CMK (cell line): ENCODE measurements around the gene HMX1.

Source experiments
- DNase-seq: peaks from one replicate; pipeline ENCODE4 v3.0.0-alpha.2; 2010; ENCODE audit warnings: low read depth

The HMX1 gene

DNA sequence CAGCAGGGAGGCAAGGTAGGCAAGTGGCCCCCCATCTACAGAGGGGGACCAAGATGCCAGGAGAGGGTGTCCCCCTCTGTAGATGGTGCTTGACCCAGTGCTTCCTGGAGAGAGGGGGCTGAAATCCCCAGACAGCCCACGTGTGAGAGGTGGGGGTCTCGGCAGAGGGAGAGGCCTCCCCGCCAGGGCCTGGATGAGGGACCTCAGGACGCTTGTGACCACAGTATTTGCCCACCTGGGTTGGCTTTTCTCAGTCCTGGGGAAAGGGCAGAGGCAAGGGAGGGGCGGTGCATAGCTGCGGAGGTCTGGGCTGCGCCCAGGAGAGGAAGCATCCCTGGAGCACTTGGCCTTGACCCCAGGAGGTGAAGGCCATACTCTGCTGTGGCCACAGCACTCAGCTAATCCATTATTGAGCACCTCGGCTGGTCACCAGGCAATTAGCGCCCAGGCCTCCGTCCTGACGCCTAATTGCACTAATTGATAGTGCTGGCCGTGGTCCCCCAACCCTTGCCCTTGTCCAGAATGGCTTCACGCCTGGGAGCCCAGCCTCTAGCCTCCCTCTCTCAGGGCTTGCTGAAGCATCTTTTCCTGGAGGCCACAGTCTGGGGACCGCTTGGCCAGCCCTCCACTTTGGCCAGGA is 30.7 kb downstream of the HMX1 start:
- no peak for DNase-seq

DNA sequence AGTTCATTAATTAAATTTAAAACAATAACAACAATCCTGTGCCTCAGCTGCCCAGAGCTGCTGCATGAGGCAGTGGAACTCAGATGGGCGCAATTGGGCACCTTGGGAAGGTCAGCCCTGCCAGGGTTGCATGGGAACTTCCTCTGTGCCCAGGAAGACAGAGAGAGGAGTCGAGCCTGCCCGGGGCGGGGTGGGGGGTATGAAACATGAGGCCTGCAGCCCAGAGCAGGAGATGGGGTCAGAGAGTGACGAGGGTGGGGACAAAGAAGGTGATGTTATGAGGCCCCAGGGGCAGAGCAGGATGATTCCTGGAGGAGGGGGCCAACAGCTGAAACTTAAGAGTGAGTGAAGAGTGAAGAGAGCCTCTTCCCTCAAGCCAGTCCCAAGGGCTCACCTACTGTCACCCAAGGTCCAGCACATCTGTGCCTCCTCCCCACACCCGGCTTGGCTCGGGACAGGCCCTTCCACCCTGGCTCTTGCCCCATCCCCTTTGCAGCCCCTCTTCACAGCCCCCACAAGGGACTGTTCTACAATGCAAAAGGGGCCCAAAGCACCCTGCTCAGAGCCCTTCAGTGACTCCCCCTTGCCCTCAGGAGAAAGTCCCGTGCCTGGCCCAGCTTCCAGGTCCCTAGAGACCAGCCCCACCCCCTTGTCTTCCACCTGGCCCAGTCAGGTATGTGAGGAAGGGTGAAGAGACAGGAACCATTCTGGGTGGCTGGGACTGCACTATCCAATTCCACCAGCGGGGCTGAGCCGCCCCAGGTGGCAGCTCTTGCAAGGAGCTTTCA is 31.4 kb downstream of the HMX1 start:
- DNase-seq = no peak

DNA sequence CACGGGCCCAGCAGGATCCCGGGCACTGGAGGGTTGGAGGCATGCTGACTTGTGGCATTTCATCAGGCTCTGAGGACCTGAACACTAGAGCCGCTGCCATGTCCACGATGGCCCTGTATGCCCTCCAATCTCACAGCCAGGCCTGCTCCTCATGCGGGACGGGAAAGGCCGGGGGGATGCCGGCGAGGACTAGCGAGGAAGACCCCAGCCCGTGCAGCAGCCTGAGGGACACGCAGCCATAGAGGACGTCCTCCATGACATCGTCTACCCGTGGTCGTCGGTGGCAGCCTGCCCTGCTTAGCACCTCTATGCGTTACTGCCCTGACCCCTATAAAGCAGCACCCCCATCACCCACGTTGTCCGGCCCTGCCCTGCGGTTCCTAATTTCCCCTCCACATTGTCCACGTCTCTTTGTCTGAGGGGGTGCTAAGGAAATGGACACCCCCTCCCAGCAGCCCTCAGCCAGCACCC is 32.6 kb downstream of the HMX1 start:
- DNase-seq = no peak

DNA sequence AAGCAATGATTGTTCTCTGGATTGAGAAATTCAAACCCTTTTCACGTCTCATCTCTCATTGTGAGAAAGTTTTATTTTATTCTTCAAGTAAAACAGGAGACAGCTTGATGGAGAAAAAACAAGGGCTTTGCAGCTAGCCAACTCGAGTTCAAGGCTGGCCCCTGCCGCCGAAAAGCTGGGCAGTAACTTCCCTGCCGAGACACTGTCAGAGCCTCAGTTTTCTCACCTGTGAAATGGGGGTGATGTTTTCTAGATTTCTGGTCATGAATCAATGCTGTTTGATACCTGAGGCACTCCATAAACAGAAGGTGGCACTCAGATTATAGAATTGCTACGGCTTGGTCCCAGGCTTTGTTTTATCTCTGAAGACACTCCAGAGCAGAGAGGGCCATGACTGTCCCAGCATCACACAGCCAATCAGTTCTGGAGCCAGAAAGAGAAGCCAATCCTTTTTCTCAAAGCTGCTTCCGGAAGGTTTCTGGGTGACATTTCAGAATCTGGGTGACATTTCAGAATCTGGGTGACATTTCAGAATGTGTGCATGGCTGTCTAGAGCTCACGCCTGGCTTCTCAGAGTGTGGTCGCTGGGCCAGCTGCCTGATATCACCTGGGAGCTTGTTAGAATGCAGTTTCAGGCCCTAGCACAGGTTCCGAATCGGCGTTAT is 33.2 kb downstream of the HMX1 start:
- no peak for DNase-seq

DNA sequence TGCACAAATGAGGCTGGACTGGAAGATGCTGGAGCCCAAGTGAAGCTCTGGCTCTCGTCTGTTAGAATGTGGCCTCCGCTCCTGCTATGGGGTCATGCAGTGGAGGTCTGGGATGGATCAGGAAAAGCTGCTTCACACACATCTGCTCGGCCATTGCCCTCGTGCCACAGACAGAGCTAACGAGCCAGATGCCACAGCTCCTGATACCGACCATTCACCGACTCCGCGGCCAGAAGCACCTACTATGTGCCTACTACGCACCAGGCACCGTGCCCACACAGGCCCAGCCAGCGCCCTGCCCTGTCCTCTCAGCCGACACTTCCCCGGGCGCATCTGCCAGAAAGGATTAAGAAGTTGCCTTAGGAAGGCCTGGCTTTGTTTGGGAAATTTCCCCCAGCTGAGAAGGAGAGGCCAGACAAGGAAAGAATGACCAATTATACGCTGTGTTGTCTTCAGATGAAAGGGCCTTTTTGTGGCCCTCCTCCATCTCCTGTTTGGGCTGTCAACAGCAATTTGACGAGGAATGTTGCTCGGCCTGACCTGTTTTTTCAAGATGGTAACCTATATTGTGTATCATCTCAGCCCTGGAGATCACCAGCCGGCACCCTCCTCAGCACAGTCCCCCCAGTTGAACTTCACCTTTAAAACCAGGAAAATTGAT is 34.3 kb downstream of the HMX1 start:
- DNase-seq = no peak

DNA sequence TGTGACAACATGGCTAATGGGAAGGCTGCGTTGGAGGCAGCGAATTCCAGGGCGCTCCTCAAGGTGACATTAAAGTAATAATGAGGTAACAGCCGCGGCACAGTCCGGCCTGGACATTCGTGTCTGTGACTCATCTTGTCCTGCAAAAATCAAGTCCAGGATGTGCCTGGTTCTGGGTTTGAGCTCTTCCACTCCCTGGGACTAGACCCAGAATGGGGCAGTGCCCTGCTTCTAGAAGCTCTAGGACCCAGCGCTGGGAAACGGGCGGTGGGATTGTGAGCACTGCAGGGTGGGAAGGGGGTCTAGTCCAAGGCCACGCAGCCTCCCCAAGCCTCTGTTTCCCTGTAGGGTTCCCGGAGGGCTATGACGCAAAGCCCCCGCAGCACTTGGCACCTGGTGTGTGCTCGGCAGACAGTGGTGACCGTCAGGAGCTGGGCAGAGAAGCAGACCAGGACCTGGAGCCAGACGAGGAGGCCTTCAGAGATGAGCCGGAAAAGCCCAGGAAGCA is 34.9 kb downstream of the HMX1 start:
- no peak for DNase-seq

DNA sequence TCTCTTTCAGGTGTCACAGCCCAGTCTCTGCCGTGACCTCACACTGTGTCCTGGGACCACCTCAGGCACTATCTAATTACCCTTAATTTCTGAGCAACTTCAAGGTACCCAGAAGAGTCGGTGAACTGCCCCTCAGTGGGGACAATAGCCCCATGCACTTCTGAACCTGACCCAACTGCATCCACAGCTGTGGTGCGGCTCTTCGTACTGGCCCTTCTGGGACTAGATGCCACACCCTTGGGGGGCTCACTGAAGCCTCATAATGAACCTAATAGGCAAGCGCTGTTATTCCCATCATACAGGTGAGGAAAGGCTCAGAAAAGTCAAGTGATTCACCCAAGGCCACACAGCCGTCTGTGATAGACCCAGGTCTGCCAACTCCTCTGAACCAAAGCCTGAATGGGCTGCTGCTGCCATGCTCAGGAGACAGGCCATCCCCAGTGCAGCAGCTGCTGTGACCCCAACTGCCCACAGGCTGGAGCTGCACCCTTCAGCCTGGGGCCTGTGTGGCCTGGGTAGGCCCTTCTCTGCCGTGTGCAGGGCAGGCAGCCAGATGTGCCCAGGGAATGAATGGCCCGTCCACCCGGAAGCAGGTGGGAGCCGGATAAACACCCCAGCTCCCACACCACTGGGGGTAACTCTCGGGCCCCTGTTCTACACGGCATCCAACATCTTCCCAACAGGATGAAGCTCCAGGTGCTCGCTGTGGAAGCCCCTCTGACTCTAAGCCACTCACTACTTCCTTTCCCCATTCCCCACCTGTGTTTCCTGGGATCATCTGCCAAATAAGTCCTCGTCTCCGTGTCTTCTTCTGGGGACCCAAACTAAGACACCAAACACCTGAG is 35.9 kb downstream of the HMX1 start:
- no peak for DNase-seq

DNA sequence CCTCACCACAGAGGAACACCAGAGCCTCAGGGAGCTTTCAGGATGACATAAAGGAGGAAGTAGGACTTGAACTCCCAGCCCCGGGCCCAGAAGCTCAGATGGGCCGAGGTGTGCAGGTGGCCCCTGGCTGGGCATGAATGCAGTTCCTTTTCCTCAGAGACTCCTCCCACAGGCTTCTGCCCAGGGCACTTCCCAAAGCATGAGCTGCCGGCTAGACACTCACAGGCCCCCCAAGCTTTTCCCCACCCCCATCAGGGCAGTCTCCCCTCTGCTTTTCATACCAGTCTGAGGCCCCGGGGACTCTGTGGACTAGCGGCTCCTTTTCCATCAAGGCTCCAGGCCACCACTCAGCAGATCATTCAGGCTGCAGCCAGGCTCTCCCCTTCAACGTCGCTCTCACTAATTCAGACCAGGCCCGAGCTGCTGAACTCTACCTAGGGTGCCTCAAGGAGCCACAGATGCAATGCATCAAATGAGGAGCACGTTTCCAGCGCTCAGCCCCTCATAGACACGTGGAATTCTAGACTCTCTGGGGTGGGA is 36.9 kb downstream of the HMX1 start:
- DNase-seq = no peak

DNA sequence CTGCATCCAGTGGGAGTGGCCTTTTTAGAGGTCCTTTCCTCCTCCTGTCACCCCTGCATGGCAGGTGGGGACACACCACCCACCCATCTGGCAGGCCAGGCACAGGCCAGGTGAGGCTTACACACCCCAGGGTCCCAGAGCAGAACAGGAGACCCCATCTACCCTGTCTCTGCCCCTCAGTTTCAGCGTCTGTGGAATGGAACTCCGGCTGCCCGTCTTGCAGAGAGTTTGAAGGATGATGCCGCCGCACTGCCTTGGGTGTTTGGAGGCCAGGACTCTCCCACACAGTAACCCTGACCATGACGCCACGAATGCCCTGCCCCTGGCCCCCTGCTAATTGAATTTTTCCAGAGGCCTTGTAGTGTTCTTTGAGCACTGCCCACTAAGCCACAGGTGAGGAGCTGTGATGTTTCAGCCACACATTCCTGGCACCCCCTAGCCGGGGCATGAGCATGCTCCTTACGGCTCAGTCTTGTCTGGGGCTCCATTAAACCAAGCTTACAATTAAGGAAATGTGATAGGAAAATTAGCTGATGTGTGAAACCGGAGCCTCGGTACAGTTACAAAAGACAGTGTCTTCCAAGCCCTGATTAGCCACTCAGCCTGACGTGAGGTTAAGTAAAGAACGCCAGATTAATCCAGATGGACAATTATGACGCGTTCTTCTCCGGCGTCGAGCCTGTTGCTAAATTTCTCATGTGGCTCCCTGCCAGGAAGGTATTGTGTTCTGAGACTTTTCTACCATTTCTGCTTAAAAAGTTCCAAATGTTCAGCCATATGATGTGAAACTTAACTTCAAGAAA is 39.3 kb downstream of the HMX1 start:
- DNase-seq = no peak

DNA sequence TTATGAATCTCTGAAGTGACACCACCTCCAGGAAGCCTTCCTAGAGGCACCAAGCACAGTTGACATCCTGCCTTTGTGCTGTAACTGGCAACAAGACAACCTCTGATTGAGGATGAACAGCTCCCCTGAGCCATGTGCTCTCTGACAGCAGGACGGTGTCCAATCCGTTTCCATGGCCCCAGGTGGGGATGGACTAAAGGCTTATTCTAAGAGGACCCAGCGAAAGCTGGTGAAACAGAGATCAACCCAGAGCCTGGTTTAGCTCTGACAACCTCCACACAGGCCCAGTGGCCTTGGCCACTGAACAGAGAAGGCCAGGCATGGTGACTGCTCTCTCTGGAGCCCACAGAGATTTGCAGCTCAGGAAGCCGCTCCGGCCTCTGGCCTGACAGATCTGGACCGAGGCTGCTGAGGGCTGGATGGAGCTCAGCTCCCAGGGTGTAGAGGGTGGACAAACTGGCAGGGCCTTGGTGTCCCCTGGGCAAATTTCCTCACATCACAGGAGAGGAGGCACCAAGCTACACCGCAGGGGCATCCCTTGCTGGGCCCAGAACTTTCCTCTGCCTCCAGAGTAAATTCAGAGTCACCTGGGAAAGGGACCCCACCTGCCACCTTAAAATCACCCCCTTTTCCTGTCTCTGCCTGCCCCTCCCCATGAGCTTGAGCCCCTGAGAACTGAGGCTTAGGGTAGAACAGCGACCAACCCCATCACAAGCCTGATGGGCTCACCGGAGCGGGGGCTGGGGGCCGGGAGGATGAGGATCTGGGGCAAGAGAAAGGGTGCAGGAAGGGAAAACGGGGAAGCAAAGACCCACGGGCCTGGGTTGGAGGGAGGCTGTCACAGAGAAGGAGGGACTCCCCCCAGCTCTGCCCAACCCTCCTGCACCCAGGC is 40.2 kb downstream of the HMX1 start:
- no peak for DNase-seq

DNA sequence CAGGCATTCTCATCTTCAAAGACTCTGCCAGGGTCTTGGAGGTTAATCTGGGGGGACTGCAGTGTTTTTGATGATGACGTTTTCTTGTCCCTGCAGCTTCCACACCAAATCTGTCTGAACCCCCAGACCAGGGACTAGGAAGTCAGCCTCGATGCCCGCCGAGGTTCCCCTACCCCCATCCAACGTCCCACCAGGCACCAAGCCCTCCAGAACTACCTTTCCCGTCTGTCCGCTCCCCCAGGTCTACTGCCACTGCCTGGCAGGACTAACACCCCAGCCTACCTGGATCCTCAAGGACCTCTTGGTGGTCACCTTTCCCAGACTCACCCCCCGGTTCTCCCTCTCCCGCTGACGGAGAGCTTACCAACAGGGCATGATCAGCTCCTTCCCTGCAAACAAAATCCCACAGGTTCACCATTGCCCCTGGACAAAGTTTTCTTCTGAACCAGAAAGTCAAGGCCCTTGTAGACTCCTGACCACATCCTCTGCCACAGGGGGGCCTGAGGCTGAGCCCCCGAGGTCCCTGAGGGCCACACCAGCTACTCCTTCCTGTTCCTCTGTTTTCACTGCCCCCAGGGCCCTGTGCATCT is 40.9 kb downstream of the HMX1 start:
- no peak for DNase-seq

DNA sequence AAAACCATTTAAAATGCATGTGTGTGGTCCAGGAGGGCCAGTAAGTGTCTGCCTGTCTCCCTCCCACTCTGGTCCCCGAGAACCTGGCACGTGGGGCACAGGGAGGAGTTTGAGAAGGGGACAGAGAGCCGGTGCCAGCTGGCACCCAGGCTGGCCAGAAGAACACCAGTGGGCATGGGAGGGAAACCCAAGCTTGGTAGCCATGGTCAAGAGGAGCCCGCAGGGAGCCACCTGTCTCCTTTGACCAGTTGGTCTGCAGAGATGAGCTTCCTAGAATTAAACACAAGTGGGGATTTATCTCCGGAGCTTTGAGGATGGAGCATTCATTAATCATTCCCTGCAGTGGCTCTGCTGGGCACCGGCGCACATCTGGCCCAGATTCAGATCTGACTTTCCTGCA is 41.6 kb downstream of the HMX1 start:
- DNase-seq = no peak

DNA sequence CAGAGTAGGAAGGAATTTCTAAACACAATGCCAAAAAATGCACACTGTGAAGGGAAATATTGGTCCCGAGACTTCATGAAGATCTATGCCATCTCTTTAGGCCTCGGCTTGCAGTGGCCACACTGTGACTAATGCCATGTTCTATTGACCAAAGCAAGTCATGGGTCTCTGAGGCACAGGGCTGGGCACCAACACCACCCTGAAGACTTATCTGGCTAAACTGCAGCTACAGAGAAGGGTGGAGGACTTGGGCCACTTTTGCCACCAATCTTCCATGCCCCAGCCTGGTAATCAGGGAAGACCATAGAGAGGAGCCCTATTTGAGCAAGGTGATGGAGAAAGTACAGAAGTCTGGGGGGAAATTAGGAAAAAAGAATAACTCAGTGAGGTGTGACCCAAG is 42.1 kb downstream of the HMX1 start:
- DNase-seq = no peak

DNA sequence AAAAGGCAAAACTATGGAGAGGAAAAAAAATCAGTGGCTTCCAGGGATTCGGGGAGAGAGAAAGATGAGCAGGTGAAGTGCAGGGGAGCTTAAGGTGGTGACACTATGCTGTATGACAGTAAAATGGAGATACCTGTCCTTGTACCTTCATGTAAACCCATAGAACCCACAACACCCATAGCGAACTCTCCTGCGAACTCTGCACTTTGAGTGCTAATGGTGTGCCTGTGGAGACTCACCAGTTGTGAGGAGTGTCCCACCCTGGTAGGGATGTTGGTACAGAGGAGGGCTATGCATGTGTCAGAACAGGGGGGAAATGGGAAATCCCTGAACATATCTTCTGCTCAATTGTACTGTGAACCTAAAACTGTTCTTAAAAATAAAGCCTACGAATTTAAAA is 42.8 kb downstream of the HMX1 start:
- DNase-seq = no peak

DNA sequence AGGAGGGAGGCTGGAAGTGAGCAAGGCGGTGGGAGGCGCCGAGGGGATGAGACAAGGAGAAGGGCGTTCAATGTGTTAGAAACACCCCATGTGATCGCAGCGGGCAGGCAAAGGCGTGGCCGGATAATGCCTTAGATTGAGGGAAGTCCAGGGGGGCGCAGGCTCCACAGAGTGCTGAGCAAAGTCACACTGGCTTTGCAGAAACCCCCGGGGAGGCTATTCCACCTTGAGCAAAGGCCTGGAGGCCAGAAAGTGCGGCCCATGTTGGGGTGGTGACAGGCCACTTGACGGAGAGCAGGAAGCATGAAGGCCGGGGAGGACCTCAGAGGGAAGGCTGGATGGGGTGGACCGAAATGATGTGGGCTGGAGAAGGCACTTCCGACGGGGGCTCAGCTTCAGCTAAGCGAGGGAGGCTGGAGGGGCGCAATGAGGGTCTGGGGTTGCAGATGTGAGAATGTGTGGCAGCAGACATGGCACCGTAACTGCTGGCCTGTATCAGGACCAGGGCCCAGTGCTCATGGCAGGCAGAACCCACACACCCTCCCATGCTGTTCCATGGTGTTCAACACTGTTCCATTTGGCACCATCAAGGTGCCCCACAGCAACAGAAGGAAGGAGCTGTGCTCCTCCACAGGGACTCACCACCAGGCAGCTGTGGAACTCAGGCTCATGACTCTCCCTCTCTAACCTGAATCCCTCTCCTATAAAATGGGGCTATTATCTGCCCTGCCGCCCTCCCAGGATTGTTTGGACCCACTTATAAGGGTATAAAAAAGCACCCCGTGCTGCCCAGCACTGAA is 50.3 kb downstream of the HMX1 start:
- no peak for DNase-seq

DNA sequence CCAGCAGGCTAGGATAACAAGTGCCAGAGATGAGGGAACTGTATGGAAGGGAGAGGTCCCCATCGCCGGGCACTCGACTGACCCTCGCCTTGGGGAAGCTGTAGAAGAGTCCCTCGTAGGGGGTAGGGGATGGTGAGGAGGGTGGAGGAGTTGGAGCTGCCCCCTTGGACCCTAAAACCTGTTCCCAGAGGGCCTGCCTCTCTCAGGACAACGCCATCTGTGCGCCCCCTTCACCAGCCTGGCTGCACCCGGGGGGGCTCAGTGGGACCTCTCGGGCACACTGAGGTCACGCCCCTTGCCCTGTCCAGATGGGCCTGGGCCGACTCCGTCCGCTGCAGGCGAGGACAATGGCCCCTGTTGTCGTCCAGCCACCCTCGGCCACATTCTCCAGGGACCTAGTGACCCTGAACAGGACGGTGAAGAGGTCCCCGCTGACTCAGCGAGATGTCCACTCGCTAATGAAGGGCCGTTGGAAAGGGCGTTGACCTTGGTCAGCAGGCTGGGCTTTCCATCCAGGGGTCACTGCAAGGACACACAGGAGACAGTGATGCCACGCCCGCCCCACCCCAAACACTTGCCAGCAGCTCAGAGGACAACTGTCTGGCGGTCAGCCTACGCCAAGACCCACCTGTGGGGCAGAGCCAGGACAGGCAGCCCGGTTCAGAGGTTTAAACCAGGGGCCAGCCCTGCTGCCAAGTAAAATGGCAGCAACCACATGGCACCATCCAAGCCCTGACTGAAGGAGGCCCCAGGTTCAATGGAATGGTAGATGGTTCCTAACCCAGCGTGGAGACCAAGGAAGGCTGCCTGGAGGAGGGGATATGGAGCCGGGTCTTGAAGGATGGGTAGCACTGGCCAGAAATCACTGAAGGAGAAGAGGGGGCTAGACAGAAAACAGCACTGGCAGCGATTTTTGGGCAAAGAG is 51.2 kb downstream of the HMX1 start:
- DNase-seq = no peak
